ENCODE results near the gene DGKE. TPM values are rescaled to one million over a fixed set of nuclear protein-coding genes. Genes with fewer than 3 reads are reported as not detected.

Gene DGKE
- total and polyA plus RNA-seq, 2 of the 13 experiments (the other 11 are each of a cell fraction or from before 2014, with no cell fraction given), result 3.2 to 5.3 TPM

DNA sequence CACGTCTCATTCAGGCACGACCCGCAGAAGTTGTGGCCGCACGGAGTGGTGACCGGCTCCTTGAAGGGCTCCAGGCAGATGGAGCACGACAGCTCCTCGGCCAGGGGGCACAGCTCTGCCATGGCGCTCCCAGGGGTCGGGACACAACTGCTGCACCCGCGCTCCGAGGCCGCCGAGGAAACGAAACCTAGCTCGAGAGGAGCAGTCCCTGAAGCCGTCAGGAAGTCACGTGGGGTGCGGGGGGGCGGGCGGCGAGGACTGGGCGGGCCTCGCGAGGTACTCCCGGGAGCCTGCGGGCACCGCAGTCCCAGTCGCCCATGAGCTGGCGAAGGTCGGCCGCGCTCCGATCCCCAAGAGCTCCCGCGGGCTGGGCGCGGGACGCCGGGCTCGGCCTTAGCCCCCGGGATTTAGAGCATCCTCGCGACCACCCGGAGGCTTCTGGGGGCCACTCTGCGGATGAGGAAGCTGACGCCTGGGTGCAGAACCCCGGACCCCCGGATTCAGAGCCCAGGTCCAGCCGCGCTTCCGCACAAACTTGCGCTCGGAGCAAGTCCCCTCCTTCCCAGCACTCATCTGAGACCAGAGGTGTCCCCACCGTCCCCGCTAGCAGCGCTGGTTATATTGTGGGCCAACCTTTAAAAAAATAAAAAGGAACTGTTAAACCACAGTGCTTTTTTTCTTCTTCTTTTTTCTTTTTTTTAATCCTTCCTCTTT is 80.1 kb downstream of the DGKE start, which contains the start of gene TRIM25 (continued):
- TF ChIP-seq DBP (CRISPR knock-in tag; IDR thresholded peaks at IDR 0.05; ENCODE audit: not compliant biosample characterization), result no peak
- no peak for TF ChIP-seq ZSCAN12 (CRISPR knock-in tag; IDR thresholded peaks at IDR 0.05)
- TF ChIP-seq MAFK (conservative IDR thresholded peaks at IDR 0.05 in 1 of 2, IDR thresholded peaks at IDR 0.05 in 1 of 2; ENCODE audit: low read length in 2 of 2), result no peak
- peak; percentile 30 to 86; a peak in 3 of 4 replicates for TF ChIP-seq KLF16 (CRISPR knock-in tag; IDR thresholded peaks at IDR 0.05)
- peak; percentile 77 for TF ChIP-seq ZNF317 (CRISPR knock-in tag; IDR thresholded peaks at IDR 0.05)
- no peak; the same call in 1 of the 2 replicates for TF ChIP-seq ZNF709 (CRISPR knock-in tag; IDR thresholded peaks at IDR 0.05)
- peak; percentile 86 for TF ChIP-seq KMT2A (CRISPR knock-in tag; IDR thresholded peaks at IDR 0.05)
- peak; percentile 77 for TF ChIP-seq MED1 (CRISPR knock-in tag; IDR thresholded peaks at IDR 0.05)
- TF ChIP-seq ZNF276 (CRISPR knock-in tag; IDR thresholded peaks at IDR 0.05; ENCODE audit: low read depth), result no peak
- peak; percentile 75 for TF ChIP-seq TAF15 (IDR thresholded peaks at IDR 0.05; ENCODE audit: low read depth, low read length, poor library complexity, severe bottlenecking)
- 0 out of 2 replicates have a peak, but pooled peaks have one; percentile 57 for TF ChIP-seq PLSCR1 (CRISPR knock-in tag; IDR thresholded peaks at IDR 0.05; ENCODE audit: borderline replicate concordance)
- TF ChIP-seq ZNF710 (CRISPR knock-in tag; IDR thresholded peaks at IDR 0.05; ENCODE audit: borderline replicate concordance), result no peak; the same call in 1 of the 2 replicates
- TF ChIP-seq FOXP1 (IDR thresholded peaks at IDR 0.05), result no peak
- TF ChIP-seq FOXP1 (CRISPR knock-in tag; IDR thresholded peaks at IDR 0.05), result 0 out of 2 replicates have a peak, but pooled peaks have one; percentile 6
- peak; percentile 40; the same call in 1 of the 2 replicates for TF ChIP-seq ZBTB42 (CRISPR knock-in tag; IDR thresholded peaks at IDR 0.05)
- TF ChIP-seq, protein P1, sequence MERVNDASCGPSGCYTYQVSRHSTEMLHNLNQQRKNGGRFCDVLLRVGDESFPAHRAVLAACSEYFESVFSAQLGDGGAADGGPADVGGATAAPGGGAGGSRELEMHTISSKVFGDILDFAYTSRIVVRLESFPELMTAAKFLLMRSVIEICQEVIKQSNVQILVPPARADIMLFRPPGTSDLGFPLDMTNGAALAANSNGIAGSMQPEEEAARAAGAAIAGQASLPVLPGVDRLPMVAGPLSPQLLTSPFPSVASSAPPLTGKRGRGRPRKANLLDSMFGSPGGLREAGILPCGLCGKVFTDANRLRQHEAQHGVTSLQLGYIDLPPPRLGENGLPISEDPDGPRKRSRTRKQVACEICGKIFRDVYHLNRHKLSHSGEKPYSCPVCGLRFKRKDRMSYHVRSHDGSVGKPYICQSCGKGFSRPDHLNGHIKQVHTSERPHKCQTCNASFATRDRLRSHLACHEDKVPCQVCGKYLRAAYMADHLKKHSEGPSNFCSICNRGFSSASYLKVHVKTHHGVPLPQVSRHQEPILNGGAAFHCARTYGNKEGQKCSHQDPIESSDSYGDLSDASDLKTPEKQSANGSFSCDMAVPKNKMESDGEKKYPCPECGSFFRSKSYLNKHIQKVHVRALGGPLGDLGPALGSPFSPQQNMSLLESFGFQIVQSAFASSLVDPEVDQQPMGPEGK (CRISPR knock-in tag; IDR thresholded peaks at IDR 0.05), result peak; percentile 89
- TF ChIP-seq MBNL3 (CRISPR knock-in tag; conservative IDR thresholded peaks at IDR 0.05), result no peak
- 0 out of 2 replicates have a peak, but pooled peaks have one; percentile 48 for TF ChIP-seq RAD21 (CRISPR knock-in tag; IDR thresholded peaks at IDR 0.05)
- no peak for TF ChIP-seq ZNF234 (CRISPR knock-in tag; conservative IDR thresholded peaks at IDR 0.05)
- TF ChIP-seq SIN3A (IDR thresholded peaks at IDR 0.05; ENCODE audit: borderline replicate concordance, low read depth, low read length), result peak; percentile 84
- peak; percentile 85 for TF ChIP-seq PHF21A (CRISPR knock-in tag; IDR thresholded peaks at IDR 0.05)
- TF ChIP-seq ZNF558 (CRISPR knock-in tag; IDR thresholded peaks at IDR 0.05; ENCODE audit: borderline replicate concordance), result peak; percentile 86; the same call in 1 of the 2 replicates
- no peak for TF ChIP-seq RCOR2 (CRISPR knock-in tag; IDR thresholded peaks at IDR 0.05)

All from HepG2 (cell line).